GM12891 (cell line): Measurements from ENCODE around the gene HYCC1.

Source experiments
- PAX5 ChIP-seq: IDR thresholded peaks from 2 replicates; pipeline ENCODE4 v1.6.1; 2011; ENCODE audit warnings: low read length, moderate library complexity, mild to moderate bottlenecking; ENCODE audit not compliant: insufficient read depth, severe bottlenecking
- POLR2AphosphoS5 ChIP-seq: IDR thresholded peaks from 2 replicates; pipeline ENCODE4 v1.6.1; 2011; ENCODE audit warnings: low read depth, low read length, control low read depth
- SPI1 ChIP-seq: IDR thresholded peaks from 2 replicates; pipeline ENCODE4 v1.6.1; 2011; ENCODE audit warnings: low read depth, low read length, control low read depth
- TAF1 ChIP-seq: IDR thresholded peaks from 2 replicates; pipeline ENCODE4 v1.6.1; 2011; ENCODE audit warnings: low read depth, low read length, control low read depth

DNA sequence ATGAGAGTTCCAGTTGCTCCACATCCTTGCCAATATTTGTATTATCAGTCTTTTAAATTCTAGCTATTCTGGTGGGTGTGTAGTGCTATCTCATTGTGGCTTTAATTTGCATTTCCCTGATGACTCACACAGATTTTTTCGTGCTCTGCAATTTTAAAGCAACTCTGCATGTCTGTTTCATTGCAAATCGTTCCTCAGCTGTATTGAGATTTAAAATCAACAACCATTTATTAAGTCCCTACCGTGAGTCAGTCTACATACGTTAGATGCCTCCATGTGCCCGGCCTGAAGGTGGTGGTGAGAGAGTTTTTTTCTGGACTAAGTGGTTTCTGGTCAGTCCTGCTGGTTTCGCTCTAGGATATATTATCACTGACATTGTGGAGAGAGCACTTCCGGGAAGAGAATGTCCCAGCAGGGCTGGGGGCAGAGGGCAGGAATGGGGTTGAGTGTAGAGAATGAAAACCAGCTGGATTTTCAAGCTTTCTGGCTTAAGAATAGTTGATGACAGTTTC, 8.4 kb upstream of the HYCC1 start:
- TF ChIP-seq SPI1 (no peak), PAX5 (no peak), TAF1 (no peak), POLR2AphosphoS5 (no peak)
